WTC11 (cell line): Measurements from ENCODE around the gene CORIN. TPM values are rescaled to one million over a fixed set of nuclear protein-coding genes. Genes with fewer than 3 reads are reported as not detected.
A peak's percentile ranks its signal among the peaks of the same experiment; 100 is the strongest.

Experiments
- ATAC-seq: fragments of 200-7000 bp; cut with Tn5 transposase; 2 replicates; pipeline ENCODE4 v1.10.0; 2021; ENCODE audit warnings: mild to moderate bottlenecking, moderate library complexity
- CTCF ChIA-PET: fragments of 300-600 bp; sonication (Branson Sonifier 250); formaldehyde crosslinking; loops from one replicate; lab custom pipeline; 2021; ENCODE audit warnings: antibody characterized with exemption; lab: Charles Lee
- POLR2A ChIA-PET: fragments of 350-600 bp; sonication (Branson Sonifier 250); formaldehyde crosslinking; loops from one replicate; lab custom pipeline; 2021; ENCODE audit warnings: antibody characterized with exemption; lab: Charles Lee
- DNase-seq: peaks from one replicate; pipeline ENCODE4 v3.0.0; 2021; ENCODE audit warnings: low spot score
- H3K27ac Mint-ChIP-seq: 2 replicates; pipeline ENCODE4 v1.8.0; 2021; ENCODE audit warnings: mixed read lengths
- H3K27me3 Mint-ChIP-seq: 2 replicates; pipeline ENCODE4 v1.8.0; 2021; ENCODE audit warnings: low read depth, mild to moderate bottlenecking, moderate library complexity, mixed read lengths
- H3K36me3 Mint-ChIP-seq: 2 replicates; pipeline ENCODE4 v1.8.0; 2021; ENCODE audit warnings: mixed read lengths
- H3K4me1 Mint-ChIP-seq: 2 replicates; pipeline ENCODE4 v1.8.0; 2022; ENCODE audit warnings: mixed read lengths
- H3K4me3 Mint-ChIP-seq: 2 replicates; pipeline ENCODE4 v1.8.0; 2021; ENCODE audit warnings: mild to moderate bottlenecking, moderate library complexity, mixed read lengths
- H3K9me3 Mint-ChIP-seq: 2 replicates; pipeline ENCODE4 v1.8.0; 2021; ENCODE audit warnings: mixed read lengths
- ATF6 ChIP-seq: sonication (generic); formaldehyde crosslinking; IDR thresholded peaks from 2 replicates; pipeline ENCODE4 v1.8.1; 2023; ENCODE audit warnings: mild to moderate bottlenecking, missing genetic modification reagents
- CREB1 ChIP-seq: sonication (generic); formaldehyde crosslinking; IDR thresholded peaks from 2 replicates; pipeline ENCODE4 v1.8.0; 2023; ENCODE audit warnings: mild to moderate bottlenecking, missing genetic modification reagents
- E2F4 ChIP-seq: sonication (generic); formaldehyde crosslinking; IDR thresholded peaks from 2 replicates; pipeline ENCODE4 v1.8.1; 2022; ENCODE audit warnings: low read depth, mild to moderate bottlenecking, moderate library complexity, missing genetic modification reagents, borderline replicate concordance
- FOXJ3 ChIP-seq: sonication (generic); formaldehyde crosslinking; IDR thresholded peaks from 2 replicates; pipeline ENCODE4 v1.9.0; 2021; ENCODE audit warnings: missing genetic modification reagents, mild to moderate bottlenecking, borderline replicate concordance
- FOXK1 ChIP-seq: sonication (generic); formaldehyde crosslinking; IDR thresholded peaks from 2 replicates; pipeline ENCODE4 v1.8.0; 2022; ENCODE audit warnings: mild to moderate bottlenecking, moderate library complexity, missing genetic modification reagents
- GRHL2 ChIP-seq: fragments of 250-450 bp; sonication (Bioruptor Pico); IDR thresholded peaks from 2 replicates; pipeline ENCODE4 v1.8.0; 2022; ENCODE audit warnings: mild to moderate bottlenecking, moderate library complexity; ENCODE audit not compliant: insufficient replicate concordance, severe bottlenecking
- GTF2I ChIP-seq: fragments of 250-450 bp; sonication (Bioruptor Pico); conservative IDR thresholded peaks from 2 replicates; pipeline ENCODE4 v1.4.0; 2021; ENCODE audit warnings: mild to moderate bottlenecking
- HMGA2 ChIP-seq: fragments of 250-450 bp; sonication (Bioruptor Pico); IDR thresholded peaks from 2 replicates; pipeline ENCODE4 v1.4.0; 2021; ENCODE audit warnings: mild to moderate bottlenecking, moderate library complexity
- IRF1 ChIP-seq: sonication (generic); formaldehyde crosslinking; IDR thresholded peaks from 2 replicates; pipeline ENCODE4 v1.8.0; 2023; ENCODE audit warnings: missing genetic modification reagents
- JAZF1 ChIP-seq: fragments of 250-450 bp; sonication (Bioruptor Pico); IDR thresholded peaks from 2 replicates; pipeline ENCODE4 v1.9.0; 2021; ENCODE audit warnings: moderate library complexity, mild to moderate bottlenecking, inconsistent platforms
- KAT7 ChIP-seq: sonication (generic); formaldehyde crosslinking; IDR thresholded peaks from 2 replicates; pipeline ENCODE4 v1.8.1; 2023; ENCODE audit warnings: missing genetic modification reagents, mild to moderate bottlenecking, borderline replicate concordance
- MLX ChIP-seq: sonication (generic); formaldehyde crosslinking; IDR thresholded peaks from 2 replicates; pipeline ENCODE4 v1.8.1; 2023; ENCODE audit warnings: mild to moderate bottlenecking, missing genetic modification reagents, moderate library complexity
- NFATC4 ChIP-seq: fragments of 250-450 bp; sonication (Bioruptor Pico); IDR thresholded peaks from 2 replicates; pipeline ENCODE4 v1.9.0; 2021; ENCODE audit warnings: mild to moderate bottlenecking
- NR2C2 ChIP-seq: sonication (generic); formaldehyde crosslinking; IDR thresholded peaks from 2 replicates; pipeline ENCODE4 v1.8.0; 2022; ENCODE audit warnings: mild to moderate bottlenecking, missing genetic modification reagents
- RORB ChIP-seq: fragments of 250-450 bp; sonication (Bioruptor Pico); IDR thresholded peaks from 2 replicates; pipeline ENCODE4 v1.9.0; 2021; ENCODE audit warnings: mild to moderate bottlenecking
- USF2 ChIP-seq: sonication (generic); formaldehyde crosslinking; IDR thresholded peaks from 2 replicates; pipeline ENCODE4 v1.8.1; 2023; ENCODE audit warnings: mild to moderate bottlenecking, missing genetic modification reagents, moderate library complexity
- ZBTB21 ChIP-seq: sonication (generic); formaldehyde crosslinking; IDR thresholded peaks from 2 replicates; pipeline ENCODE4 v1.8.1; 2023; ENCODE audit warnings: mild to moderate bottlenecking, missing genetic modification reagents, borderline replicate concordance
- ZNF121 ChIP-seq: sonication (generic); formaldehyde crosslinking; IDR thresholded peaks from 2 replicates; pipeline ENCODE4 v1.8.0; 2023; ENCODE audit warnings: missing genetic modification reagents
- ZNF423 ChIP-seq: fragments of 250-450 bp; sonication (Bioruptor Pico); IDR thresholded peaks from 2 replicates; pipeline ENCODE4 v2.1.2; 2022; ENCODE audit warnings: mild to moderate bottlenecking, moderate library complexity
- ZNF532 ChIP-seq: fragments of 250-450 bp; sonication (Bioruptor Pico); IDR thresholded peaks from 2 replicates; pipeline ENCODE4 v1.9.0; 2021; ENCODE audit warnings: mild to moderate bottlenecking, borderline replicate concordance
- total RNA-seq: library from RNA; stranded (reverse); gene quantifications from 3 replicates; pipeline ENCODE4 v1.2.3, GENCODE V29; 2021

The CORIN gene
- total RNA-seq, 1 experiment from 2014 or later: 0.33 TPM

GRCh38 chr4:47717188-47717587 is 120.7 kb downstream of the CORIN start:
- Mint-ChIP-seq H3K4me3 (peak overlapping the region; percentile 15), H3K36me3 (no peaks in the 10 kb centered on the region), H3K9me3 (no peaks in the 10 kb centered on the region)
- CTCF ChIA-PET: interaction anchor here (1.2 to 2.9 kb wide), 2 partner anchors 12 to 120 kb away, joined by 3 to 14 read pairs; no protein-coding TSS in a partner anchor
- no peak for DNase-seq
- TF ChIP-seq ZBTB21 (CRISPR knock-in tag) (no peak), ZNF423 (CRISPR knock-in tag) (no peak), JAZF1 (no peak), ZNF121 (CRISPR knock-in tag) (no peak), E2F4 (CRISPR knock-in tag) (no peak), NR2C2 (no peak), GTF2I (CRISPR knock-in tag) (no peak), KAT7 (CRISPR knock-in tag) (no peak), ATF6 (CRISPR knock-in tag) (no peak), ZNF532 (CRISPR knock-in tag) (no peak), FOXJ3 (CRISPR knock-in tag) (no peak), USF2 (CRISPR knock-in tag) (no peak), HMGA2 (no peak), IRF1 (CRISPR knock-in tag) (no peak), CREB1 (no peak), NFATC4 (CRISPR knock-in tag) (no peak), GRHL2 (CRISPR knock-in tag) (no peak), FOXK1 (no peak), RORB (no peak), MLX (CRISPR knock-in tag) (no peak)
- TF ChIP-seq, all 79 proteins: peak for 0
- ATAC-seq: peak; percentile 78
- H3K27ac Mint-ChIP-seq: no peak overlapping the region
- peaks cover 28% of the 10 kb centered on the region for H3K4me1 Mint-ChIP-seq
- POLR2A ChIA-PET: no interaction called here
- H3K27me3 Mint-ChIP-seq: peaks cover 2% of the 10 kb centered on the region; the same call in 1 of the 2 replicates
